Cerebellar cortex (tissue), 1 donor: ENCODE results near the gene FAM20A.
"Not testable (repeated sequence)": the region's sequence is repeated elsewhere in the genome, so short reads cannot be mapped to it uniquely, and the experiment has no call there.

ENCODE experiments used
- DNase-seq: peaks from one replicate; pipeline ENCODE4 v3.0.0-alpha.2; 2015; ENCODE audit warnings: low spot score

FAM20A gene

GRCh38 chr17:68588362-68588761, 12.8 kb downstream of the FAM20A start:
- no peak for DNase-seq

GRCh38 chr17:68587847-68588246, 13.3 kb downstream of the FAM20A start:
- DNase-seq = no peak

DNA sequence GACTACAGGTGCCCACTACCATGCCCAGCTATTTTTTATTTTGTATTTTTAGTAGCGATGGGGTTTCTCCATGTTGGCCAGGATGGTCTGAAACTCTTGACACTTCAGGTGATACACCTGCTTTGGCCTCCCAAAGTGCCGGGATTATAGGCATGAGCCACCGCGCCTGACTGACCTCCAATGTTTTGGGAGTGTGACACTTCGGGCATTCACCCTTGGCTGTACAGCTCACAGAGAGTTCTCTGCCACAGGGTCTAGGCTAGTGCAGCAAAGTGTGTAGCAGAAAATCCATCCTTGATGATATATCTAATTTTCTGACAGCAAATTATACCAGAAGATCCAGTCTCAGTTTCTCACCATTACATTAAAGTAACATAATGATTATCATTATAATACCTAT, 14.1 kb downstream of the FAM20A start:
- no peak for DNase-seq

- DNase-seq = no peak
Observed at GRCh38 chr17:68585643-68586042, 15.5 kb downstream of the FAM20A start.

DNA sequence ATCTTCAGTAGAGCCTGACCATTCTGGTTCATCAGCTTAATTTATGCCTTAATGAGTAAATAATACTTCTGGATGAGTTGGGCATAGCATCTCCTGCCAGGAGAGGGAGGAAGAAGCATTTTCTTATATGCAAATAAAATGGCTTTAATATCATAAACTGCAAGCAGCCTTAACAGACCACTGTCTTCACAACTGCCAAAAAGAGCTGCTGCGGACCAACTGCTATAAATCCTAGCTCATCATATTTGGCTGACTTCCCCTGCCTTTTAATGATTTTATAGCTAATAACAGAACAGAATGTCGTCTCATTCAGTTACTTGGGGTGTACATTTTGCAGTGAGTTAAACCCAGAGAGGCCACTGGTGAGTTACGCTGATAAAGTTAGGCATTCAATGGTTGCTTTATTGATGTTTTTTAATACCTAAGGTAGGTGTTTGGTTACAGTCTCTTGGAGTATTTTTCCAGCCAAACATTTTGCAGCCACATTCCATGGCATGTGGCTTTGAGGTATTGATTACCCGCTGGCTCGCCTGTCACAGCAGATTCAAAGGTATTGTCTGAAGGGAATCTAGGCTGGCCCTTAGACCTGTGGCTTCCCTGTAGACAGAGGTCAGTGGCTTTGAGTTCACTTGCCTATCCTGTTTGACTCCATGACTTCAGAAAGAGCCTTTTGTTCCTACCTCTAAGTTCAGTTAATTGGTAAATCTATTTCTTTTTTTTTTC, 16.4 kb downstream of the FAM20A start:
- DNase-seq = no peak

GRCh38 chr17:68582867-68583266, 18.3 kb downstream of the FAM20A start:
- DNase-seq = not testable (repeated sequence)

- no peak for DNase-seq
Observed at GRCh38 chr17:68581863-68582645, 19.1 kb downstream of the FAM20A start.

- no peak for DNase-seq
Observed at GRCh38 chr17:68580236-68580770, 20.9 kb downstream of the FAM20A start.

DNA sequence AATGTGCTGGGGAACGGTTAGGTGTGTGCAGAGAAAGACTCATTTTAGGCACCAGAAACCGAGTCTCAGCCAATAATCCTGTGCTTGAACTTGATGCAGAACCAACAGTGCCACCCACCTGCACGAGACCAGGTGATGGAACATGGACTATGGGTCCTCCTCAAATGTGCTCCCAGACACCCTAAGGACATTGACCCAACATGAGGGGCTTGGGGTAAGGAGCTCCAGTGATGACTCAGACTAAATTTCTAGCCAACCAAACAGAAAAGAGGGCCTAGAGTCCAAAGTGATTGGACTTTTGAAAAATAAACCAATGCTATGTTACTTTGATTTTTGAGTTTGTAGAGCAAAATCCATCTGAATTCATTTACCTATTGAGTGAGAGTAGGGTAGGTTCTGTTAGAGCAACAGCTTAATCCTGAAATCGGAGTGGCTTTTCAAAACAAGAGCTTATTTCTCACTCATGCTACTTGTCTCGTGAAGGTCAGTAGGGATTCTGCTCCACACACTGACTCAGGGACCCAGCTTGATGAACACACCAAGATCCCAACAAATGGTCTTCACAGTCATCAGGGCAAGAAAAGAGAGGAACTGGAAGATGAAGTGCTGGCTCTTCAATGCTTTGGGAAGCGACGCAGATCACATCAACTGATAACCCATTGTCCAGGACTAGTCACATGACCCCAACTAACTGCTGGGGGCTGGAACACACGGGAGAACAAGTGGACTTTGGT, 21.8 kb downstream of the FAM20A start:
- no peak for DNase-seq

- no peak for DNase-seq
Observed at GRCh38 chr17:68578236-68578635, 22.9 kb downstream of the FAM20A start.

DNA sequence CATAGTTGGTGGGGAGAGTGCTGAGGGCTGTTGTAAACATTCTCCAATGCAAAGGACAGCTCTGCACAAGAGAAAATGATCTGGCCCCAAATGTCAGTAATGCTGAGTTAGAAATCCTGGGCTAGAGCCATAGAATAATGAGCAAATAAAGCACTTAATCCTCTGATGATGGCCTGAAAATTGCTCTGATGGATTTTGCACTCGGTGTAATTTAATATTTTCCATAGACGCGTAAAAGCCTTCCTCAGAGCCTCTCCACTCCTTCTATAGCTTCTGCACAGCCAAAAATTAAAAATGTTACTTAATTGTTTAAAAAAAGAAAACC, 23.7 kb downstream of the FAM20A start:
- no peak for DNase-seq

DNA sequence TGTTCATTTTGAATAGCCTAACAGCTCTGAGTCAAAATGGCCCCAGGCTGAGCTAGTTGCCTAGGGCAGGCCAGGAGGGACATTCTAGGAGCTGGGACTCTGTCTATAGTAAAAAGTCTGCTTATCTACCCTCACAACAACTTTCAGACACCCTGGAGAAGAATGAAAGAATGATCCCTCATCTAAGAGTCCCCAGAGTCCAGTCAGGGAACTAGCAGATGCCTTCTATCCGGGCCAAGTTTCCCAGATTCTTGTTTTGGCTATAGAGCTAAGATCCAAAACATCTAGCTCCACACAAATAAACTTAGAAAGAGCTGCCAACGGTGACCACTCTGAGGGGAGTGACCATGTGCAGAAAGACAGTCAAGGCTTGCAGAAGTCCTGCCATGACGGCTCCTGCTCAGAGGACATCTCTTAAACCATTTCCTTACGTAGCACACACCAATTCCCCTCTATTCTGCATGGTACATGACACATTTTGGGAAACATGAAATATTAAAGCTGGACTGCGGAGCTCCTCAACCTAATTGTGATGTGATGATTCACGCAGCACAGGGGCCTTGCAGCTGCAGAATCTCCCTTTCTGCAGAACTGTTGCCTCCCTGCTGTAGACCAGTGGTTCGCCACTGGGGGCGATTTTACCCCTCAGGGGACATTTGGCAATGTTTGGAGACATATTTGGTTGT, 24.2 kb downstream of the FAM20A start:
- DNase-seq = no peak

GRCh38 chr17:68576137-68576536, 25.0 kb downstream of the FAM20A start:
- no peak for DNase-seq

DNA sequence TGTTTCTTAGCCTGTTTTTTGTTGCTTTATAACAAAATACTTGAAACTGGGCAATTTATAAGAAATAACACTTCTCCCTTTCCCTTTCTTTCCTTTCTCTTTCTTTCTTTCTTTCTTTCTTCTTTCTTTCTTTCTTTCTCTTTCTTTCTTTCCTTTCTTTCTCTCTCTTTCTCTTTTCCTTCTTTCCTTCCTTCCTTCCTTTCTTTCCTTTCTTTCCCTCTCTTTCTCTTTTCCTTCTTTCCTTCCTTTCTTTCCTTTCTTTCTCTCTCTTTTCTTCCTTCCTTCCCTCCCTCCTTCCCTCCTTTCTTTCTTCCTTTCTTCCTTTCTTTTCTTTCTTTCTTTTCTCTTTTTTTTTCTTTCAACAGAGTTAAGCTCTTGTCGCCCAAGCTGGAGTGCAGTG, 27.8 kb downstream of the FAM20A start:
- DNase-seq = no peak

DNA sequence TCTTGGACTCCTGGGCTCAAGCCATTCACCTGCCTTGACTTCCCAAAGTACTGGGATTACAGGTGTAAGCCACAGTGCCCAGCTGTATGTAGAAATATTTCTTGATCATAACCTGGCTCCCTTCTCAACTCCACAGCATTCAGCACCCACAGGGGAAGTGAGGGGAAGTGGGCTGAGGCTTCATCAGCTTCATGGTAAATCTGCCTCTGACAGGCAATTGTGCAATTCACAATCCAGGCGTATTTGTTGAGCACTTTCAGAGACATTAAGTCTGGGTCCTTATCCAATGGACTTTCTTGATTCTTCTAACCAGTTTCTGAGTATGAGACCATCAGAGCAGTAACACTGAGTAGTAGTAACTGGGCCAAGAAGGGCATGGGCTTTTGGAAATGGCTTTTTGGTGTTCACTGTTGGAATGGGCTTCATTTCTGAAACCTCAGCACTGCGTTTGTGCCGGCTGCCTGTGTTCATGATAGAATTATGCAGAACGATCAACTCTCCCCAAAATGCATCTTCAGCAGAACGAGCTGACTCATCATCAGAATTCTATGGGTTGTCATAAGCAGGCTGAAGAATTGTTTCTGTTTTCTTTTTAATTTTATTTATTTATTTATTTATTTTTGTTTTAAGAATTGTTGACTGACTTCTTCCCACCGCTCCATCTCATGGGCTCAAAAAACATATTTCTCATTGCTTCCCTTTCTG, 28.9 kb downstream of the FAM20A start:
- DNase-seq = no peak

GRCh38 chr17:68570526-68570925, 30.6 kb downstream of the FAM20A start:
- no peak for DNase-seq

GRCh38 chr17:68569346-68569745, 31.8 kb downstream of the FAM20A start:
- no peak for DNase-seq

DNA sequence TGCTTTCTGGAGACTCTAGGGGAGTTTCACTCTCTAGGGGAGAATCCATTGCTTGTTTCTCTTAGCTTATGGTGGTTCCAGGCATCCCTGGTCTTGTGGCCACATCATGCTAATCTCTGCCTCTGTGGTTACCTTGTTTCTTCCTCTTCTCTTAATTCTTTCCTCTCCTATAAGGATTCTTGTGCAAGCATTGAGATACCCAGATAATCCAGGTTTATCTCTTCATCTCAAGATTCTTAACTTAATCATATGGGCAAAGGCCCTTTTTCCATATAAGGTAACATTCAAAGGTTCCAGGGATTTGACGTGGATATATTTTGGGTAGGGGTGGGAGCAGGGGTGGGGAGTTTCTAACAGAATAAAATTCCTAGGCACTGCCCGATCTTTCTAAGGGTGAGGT, 32.6 kb downstream of the FAM20A start:
- DNase-seq = no peak

DNA sequence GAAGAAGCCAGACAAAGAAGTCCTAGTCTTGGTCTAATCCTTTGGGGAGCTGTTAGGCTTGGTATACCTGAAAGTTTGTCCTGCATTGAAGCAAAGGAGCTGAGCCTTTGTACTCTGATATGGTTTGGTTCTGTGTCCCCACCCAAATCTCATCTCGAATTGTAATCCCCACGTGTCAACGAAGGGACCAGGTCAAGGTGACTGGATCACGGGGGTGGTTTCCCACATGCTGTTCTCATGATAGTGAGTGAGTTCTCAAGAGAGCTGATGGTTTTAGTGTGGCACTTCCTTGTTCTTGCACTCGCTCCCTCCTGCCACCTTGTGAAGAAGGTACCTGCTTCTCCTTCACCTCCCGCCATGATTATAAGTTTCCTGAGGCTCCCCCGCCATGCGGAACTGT, 33.6 kb downstream of the FAM20A start:
- DNase-seq = no peak

GRCh38 chr17:68567035-68567434, 34.1 kb downstream of the FAM20A start:
- DNase-seq = no peak

- no peak for DNase-seq
Observed at GRCh38 chr17:68566442-68566738, 34.8 kb downstream of the FAM20A start.
